HG03565 (cell line): ENCODE results near the gene NFATC1.
"Not testable (repeated sequence)": the region's sequence is repeated elsewhere in the genome, so short reads cannot be mapped to it uniquely, and the experiment has no call there.

Experiments
- ATAC-seq: cut with Tn5 transposase; IDR thresholded peaks from one replicate; pipeline ENCODE4 v1.9.1; 2021; ENCODE audit warnings: mild to moderate bottlenecking, moderate library complexity; ENCODE audit not compliant: unreplicated experiment

Gene NFATC1

DNA sequence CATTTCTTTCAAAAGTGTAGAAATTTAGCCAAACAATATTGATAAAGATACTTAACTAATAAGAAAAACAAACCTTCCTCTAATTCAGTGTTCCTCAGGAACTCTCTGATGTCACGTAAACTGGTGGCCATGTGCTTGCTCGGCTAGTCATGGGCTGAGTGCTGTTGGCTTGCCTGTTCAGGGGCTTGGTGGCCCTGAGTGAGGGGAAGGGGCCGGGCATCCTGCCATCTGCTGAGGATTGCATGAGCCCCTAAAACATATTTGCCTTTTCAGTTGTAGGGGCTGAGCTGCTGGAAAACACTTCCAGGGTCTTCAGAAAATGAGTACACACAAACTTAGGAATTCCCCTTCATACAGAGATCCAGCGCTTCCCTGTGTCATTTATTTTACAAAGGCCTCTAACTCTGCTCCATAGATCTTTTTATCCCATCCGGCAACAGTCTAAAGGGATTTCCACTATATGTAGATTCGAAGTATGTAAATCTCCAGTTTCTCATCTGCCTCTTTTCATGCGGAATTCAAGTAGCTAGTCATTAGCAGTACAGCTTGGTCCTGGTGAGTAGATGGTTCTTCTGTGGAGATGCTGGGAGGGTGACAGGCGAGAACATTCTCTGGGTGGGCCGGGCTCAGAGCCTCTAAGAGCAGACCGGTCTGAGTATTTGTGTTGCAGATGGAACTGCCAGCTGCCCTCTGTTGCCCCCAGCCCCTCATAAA, 20.1 kb upstream of the NFATC1 start:
- ATAC-seq = no peak

DNA sequence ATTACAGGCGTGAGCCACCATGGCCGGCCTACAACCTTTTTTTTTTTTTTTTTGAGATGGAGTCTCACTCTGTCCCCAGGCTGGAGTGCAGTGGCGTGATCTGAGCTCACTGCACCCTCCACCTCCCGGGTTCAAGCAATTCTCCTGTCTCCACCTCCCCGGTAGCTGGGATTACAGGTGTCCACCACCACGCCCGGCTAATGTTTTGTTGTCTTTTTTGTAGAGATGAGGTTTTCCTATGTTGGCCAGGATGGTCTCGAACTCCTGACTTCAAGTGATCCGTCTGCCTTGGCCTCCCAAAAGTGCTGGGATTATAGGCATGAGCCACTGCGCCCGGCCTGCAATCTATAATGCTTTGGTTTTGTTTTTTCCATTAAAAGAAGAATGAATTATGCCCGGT, 19.1 kb upstream of the NFATC1 start:
- ATAC-seq = not testable (repeated sequence)

DNA sequence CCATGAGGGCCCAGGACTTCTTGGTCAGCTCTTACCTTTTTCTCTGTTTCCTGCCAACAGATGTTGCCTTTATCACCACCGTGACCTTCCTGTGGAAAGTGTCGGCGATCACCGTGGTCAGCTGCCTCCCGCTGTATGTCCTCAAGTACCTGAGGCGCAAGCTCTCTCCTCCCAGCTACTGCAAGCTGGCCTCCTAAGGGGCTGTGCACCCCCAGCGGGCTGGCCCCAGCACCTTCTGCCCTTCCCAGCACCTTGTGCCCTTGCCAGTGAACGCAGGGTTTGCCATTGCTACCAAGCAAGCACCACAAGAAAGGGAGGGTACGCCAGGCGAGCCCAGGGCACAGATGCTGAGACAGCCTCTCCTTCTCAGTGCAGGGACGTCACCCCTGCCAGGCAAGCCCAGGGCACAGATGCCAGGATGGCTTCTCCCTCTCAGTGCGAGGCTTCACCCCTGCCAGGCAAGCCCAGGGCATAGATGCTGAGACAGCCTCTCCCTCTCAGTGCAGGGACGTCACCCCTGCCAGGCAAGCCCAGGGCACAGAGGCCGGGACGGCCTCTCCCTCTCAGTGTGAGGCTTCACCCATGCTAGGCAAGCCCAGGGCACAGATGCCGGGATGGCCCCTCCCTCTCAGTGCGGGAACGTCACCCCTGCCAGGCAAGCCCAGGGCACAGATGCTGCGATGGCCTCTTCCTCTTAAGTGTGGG, 18.4 kb upstream of the NFATC1 start:
- ATAC-seq = no peak

DNA sequence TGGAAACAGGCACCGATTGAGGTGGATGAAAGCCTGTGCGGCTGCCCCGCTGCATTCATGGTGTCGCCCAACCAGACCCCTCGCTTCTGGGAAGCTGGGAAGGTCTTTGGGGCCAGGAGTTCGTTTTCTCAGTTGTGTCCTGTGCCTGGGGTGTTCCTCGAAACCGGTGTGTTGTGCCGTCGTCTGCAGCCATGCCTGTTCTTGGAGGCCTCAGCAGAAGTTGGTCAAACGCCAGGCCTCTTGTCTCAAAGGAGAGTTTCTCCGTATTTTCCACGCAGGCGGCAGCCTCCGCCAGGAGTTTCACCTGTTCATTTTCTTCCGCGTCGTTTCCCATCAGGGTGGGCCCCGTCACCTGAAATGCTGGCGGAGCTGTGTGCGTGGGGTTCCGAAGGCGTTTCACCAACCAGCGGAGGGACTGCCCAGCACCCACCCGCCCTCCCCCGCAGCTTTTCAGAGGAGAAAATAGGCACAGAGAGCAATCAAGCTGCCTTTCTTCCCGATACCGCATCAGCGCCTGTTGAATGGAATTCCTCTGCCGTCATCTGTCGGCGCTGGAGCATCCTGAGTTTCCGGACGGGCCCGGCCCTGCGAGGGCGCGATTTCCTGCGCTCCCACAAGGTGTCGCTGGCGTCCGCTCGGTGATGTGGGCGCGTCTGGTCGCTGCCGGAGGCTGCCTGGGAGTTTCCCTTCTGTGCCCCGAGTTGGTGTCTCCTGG, 17.0 kb upstream of the NFATC1 start:
- ATAC-seq = peak; percentile 59

DNA sequence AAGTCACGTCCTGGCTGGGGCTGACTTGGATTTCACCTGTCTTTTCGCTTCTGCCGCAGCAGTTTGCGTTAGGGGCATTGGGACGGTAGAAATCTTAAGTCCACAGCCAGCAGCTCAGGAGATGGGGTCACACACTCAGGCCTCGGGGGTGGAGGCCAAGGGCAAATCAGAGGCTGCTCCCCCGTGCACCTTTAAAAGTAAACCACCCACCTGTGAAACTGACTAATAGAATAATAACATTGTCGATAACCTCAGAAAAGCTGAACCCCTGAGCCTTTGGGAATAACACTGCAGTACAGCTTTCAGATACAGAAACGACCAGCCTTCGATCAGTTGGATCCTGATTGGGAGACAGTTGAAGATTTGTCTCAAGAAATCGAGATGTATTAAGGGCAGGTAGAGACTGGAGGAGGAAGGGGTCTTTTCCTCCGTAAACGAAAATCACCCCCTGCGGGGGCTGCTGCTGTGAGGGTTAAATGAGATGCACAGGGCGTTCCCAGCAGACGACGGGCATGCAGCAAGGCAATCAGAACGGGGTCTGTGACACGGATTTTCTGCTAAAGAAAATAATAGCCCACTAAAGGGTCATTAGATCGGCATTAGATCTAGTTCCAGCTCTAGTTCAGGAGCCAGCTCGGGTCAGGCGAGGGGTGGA, 16.4 kb upstream of the NFATC1 start:
- no peak for ATAC-seq

DNA sequence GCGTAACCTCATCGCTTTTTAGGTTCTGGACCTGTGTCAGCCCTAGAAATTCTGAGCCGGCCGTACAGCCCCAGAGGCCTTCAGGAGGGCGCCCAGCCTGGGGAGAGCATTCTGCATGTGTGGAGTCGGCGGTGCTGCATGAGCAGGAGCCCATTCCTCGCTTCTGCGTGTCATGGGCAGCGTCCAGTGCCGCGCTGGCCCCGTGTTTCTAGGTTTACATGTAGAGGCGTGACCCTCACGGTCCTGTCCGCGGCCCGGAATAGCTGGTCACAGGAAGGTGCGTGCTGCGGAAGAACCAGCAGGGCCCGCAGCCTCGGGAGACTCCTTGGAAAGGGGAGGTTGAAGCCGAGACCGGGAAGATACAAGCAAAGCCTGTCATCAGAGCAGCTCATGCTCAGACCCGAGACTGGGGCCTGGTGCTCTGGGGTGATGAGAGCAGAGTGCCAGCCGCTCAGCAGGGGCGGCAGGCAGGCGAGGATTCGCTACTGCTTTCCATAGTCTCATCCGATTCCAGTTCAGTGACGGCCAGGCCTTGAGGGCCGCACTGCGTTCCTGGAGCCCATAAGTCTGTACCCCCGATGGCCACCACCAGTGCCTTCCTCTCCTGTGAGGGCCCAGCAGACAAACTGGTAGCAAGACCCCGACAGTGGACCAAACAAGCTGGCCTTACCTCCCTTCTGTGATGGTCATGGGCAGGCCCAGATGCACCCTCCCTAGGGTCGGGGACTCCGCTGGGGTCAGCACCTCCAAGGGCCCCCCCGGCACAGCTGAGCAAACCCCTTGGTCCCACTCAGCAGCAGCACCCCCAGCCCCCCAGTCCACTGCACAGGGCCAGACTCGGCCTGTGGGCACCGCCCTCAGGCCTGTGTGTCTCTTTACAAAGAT, 15.6 kb upstream of the NFATC1 start:
- no peak for ATAC-seq

DNA sequence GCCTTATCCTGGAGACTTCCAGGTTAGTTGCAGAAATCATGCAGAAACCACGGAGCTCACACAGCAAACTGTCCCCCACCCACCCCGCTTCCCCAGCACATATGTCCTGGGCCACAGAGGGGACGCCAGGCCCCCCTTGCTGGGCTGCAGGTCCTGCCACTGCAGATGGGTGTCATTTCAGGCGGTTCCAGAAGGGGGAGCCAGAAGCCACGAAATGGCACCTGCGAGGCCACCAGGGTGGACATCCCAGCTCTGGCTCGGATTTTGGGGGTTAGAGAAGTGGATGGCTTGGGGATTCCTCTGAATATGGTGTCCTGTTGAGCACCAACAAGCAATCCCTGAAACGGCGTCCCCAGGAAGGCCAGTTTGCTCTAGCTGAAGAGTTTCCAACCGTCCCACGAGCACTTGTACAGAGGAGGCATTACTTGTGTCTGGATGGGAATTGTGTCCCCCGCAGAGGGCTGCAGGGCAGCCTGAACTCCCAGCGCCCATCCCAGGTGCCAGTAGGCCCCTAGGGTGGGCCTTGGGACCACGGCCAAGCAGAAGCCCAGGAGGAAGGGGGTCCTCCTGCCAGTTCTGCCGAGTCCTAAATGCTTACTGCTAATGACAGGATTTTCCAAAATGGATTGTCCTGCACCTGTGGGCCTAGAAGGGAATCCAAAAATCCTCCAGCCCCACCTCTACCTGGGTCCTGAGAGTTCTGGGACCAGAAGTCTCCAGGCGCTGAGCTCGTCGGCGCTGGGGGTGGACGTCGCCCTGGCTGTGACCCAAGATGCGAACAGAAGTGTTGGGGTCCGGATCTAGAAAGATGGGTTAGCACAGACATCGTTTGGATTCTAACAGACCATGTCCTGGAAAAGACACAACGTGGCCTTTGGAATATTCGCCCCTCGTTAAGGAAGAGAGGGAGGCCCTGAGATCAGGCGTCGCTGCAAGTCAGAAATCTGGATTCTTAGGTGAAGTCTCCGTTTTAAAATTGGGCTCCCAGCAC, 14.6 kb upstream of the NFATC1 start:
- no peak for ATAC-seq

DNA sequence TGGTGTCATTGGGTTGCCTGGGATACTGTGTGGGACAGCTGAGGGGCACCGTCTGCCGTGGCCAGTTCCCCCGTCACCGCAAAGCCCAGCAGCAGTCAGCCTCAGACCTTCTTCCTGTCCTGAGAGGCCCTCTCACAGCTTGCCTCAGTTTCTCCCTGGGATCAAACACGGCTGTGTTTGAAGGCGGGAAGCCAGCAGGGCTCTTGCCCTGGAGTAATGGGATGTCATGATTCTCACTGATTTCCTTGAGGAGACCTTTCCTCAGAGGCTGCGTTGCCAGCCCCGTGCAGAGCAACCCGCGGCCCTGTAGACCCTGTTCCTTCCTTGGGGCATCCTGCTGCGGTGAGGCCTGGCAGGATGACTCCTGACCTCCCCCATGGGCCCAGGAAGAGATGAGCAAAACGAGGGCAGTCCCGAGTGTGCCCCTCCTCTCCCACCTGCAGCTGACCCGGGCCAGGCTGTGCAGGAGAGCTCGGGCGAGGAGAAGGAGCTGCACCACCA, 13.9 kb upstream of the NFATC1 start:
- no peak for ATAC-seq

DNA sequence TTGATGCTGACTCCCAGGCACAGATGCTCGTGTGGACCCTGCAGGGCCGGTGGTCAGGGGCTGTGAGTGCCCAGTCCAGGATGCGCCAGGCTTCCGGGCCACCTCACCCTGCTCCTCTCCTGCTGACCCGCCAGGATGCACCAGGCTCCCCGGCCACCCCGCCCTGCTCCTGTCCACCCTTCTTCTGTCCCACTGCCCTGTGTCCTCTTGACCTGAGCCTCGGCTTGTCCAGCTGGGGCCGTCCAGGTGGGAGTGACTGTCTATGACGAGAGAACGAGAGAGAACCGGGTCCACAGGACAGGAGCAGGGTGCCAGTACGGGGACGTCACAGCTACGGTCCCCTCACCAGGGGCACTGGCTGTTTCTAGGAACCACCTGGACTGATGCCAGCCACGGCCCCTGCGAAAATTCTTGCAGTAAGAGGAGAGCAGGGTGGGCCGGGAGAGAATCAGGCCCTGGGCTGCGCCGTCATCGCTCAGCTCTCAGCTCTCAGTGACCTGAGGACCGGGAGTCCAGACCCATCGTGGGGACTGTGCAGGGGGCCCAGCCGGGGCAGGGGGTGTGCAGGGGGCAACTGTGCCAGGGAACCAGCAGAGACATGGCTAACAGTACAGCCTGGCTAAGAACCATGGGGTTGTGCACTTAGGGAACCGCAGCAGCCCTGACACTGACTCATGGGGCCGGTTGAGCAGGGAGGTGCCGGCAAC, 12.9 kb upstream of the NFATC1 start:
- ATAC-seq = no peak

DNA sequence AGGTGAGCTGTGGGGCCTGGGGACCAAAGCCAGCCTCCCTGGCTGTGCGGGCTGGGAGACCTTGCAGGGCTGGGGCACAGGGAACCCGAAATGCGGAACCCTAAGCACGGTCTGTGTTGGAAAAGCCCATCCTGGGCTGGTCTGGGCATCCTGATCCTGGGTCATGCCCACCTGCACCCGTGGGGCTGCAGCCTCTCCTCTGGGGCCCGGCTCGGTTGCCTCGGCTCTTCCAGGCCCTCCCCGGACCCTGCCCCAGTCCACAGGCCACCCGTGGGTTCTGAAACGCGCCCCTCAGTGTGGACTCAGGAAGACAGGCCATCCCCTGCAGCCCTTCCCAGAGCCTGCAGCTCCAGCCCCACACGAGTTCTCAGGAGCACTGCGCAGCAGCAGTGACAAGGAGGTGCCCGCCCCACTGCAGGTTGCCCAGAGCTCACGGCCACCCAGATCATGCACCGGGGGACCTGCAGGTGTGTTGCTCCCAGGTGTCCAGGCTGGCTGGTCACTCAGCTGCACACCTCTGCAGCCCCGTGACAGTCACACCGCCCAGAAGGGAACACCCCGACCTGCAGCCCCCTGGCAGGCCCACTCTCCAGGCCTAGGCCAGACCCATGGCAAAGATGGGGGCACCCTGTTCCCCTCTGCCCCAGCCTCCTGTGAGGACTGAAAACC, 12.2 kb upstream of the NFATC1 start:
- ATAC-seq = no peak

DNA sequence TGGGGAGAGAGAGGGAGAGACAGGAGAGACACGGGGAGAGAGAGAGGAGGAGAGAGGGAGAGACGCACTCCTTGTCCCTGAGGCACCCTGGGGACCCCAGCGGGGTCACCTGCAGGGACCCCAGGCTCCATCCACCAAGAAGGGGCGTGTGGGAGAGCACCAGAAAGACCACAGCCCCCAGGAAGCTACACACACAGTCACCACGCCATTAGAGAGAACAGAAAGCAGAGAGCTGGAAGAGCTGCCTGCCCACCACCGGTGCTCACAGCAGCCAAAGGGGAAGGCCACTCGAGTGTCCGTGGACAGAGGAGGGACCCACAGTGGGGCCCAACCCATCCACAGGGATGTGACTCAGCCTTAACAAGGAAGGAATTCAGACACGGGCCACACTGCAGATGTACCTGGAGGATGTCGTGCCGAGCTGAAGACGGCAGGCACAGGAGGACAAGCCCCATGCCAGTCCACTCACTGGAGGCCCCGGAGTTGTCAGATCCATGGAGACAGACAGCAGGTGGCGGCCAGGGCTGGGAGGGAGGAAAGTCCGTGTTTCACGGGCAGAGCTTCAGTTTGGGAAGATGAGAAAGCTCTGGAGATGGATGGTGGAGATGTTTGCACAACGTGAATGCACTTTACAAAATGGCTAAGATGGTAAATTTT, 11.5 kb upstream of the NFATC1 start:
- no peak for ATAC-seq

DNA sequence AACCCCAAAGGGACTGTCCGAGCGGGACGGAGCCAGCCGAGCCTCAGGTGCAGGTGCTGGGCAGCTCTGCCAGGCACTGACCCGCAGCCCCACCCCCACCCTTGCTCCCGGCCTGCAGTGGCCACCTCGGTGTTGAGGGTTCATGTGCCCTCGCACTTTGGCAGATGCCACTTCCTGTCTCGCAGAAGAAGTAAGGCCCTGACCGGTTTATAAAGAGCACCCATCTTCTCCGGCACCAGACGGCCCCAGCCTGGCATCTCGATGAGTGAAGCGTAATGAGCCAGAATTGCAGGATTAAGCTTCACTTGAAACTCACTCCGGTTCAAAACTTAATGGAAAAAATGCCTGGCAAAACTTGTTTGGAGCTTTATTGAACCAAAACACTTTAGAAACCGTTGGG, 10.9 kb upstream of the NFATC1 start:
- no peak for ATAC-seq

DNA sequence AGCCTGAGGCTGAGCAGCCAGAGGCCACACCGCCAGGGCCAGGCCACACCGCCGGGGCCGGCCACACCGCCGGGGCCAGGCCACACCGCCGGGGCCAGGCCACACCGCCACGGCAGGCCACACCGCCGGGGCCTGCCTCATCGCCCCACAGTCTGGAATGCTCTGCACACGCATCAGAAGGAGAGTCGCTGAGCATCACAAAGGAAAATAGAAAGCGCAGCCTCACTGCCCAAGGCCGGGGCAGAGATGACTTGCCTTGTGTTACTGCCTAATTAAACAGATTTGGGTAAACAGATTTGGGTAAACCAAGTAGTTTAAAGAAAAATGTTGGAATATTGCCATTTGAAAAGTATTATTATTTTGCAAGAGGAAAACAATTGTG, 10.4 kb upstream of the NFATC1 start:
- no peak for ATAC-seq

DNA sequence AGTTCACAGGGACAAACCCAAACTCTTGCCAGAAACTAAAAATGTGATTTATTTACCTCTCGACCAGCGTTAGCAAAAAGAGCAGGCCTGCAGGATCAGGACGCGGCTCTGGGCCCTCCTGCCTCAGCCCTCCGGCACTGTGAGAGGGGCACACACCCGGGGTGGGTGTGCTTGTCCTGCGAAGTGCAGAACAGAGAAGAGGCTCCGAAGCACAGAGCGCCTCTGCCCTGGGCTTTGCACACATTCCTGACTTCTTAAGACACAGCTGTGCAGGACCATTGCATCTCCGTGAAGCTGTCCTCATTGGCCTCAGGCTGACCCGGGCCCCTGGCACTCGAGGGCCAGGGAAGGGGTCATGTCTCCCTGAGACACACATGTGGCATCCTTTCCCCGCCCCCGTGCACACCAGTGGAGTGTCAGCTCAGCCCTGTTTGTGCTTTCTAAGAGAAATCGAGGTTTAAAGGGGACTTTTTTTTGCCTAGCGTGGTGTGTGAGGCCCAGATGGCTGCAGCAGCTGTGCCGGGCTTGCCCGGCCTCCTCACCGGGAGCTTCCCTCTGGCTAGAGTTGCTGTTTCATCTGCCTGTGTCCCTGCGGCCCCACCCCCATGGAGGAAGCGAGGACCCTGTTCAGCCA, 9.9 kb upstream of the NFATC1 start:
- no peak for ATAC-seq

DNA sequence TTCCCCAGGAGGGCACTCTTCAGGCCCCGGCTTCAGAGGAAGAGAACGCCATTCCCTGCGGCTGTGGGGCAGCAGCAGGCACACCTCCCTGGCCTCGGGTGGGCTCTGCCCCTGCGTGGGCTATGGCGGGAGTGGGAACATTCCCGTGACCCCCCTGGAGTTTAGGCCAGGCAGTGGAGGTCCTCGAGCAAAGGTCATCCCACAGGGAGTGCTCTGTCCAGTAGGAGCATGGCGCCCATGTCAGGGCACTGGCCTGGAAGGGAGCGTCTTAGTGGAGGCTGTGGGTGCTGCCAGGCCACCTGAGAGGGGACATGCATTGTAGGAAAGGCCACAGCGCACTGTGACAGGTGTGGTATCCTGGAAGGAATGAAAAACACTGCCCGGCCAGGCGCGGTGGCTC, 9.2 kb upstream of the NFATC1 start:
- ATAC-seq = no peak

DNA sequence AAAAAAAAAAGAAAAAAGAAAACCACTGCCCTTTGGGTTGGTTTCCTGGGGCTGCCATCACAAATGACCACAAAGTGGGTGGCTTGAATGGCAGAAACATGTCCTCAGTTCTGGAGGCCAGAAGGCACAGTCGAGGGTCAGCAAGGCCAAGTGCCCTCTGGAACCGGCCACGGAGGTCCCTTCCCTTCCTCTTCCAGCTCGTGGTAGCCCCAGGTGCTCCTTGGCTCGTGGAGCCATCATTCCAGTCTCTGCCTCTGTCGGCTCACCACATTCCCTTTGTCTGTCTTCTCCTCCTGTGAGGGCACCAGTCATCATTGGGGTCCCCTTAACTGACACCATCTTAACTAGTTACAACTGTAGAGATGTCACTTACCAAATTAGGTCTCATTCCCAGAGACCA, 8.5 kb upstream of the NFATC1 start:
- no peak for ATAC-seq

DNA sequence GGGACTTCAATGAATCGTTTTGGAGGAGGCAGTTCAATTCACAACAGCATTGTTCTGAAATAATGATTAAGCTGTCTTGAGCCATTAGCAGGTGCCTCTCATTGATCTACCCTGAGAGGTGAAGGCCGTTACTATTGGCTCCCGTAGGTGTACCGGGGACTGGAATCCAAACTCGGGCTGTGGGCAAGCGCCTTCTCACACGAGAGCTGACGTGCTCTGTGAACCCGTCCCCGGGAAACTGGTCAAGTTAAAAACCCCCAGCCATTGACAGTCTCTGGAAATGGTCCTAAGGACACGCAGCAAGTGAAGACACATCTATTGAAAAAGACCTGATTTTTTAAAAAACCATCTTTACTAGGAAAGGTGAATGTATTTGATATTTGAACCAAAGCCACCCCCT, 8.1 kb upstream of the NFATC1 start:
- ATAC-seq = no peak
